Jurkat, Clone E6-1 (cell line): ENCODE results near the gene FOXD4L6. TPM values are rescaled to one million over a fixed set of nuclear protein-coding genes. Genes with fewer than 3 reads are reported as not detected.
"Not testable (repeated sequence)": the region's sequence is repeated elsewhere in the genome, so short reads cannot be mapped to it uniquely, and the experiment has no call there.

Experiments used
- DNase-seq: peaks from one replicate; pipeline ENCODE4 v3.0.0-alpha.2; 2011; ENCODE audit warnings: low read depth, low spot score
- H3K4me3 ChIP-seq: 2 replicates; pipeline ENCODE4 v1.5.1; 2011; ENCODE audit warnings: mild to moderate bottlenecking, low read length, control low read depth, moderate library complexity
- polyA plus RNA-seq: library from polyadenylated mRNA; unstranded; fragments of >200 nt; gene quantifications from one replicate; pipeline ENCODE4 v1.2.1, GENCODE V29; 2012; ENCODE audit warnings: missing spikeins; ENCODE audit not compliant: insufficient read length, insufficient read depth

FOXD4L6 gene
- not detected for polyA plus RNA-seq

DNA sequence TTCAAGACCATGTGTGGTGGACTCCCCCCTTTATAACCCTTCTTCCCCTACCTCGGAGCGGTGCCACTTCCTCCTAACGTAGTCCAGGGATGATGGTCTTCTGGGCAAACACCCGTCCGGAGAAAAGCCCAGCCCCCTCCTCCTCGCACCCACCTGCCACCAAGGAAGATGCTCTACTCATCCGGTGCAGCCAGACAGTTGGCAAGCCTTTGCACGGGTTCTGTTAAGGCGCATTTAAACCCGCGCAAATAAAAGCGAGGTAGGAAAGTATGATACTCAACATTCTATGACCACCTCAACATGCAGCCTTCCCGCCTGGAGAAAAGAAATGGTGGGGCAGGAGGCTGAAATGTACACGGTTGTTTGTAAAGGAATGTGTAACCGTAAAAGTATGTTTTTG, at the start of gene FOXD4L6:
FOXD4L6 (minus strand) TSS at position 101 of the 400 bp plus-strand sequence. CDS start 298 bp downstream, outside the sequence.
- DNase-seq, H3K4me3 ChIP-seq: not testable (repeated sequence)

DNA sequence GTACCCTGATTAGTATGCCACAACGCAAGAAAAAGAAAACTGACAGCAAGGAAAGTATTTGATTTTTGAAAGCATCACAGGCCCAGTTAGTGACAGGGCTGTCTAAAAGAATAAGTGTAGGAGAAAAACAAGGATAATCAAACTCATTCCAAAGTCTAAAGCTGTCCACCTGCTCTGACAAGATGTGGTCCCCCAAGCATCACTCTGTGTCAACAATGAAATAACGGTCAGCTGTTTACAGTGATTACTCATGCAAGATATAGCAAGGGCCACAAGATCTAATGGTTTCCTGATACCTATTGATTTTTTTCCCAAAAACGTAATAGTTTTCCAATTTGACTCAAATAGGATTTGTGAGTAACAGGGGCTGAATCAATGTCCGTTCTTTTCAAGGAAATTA, 46.5 kb upstream of the FOXD4L6 start:
- DNase-seq: not testable (repeated sequence)

DNA sequence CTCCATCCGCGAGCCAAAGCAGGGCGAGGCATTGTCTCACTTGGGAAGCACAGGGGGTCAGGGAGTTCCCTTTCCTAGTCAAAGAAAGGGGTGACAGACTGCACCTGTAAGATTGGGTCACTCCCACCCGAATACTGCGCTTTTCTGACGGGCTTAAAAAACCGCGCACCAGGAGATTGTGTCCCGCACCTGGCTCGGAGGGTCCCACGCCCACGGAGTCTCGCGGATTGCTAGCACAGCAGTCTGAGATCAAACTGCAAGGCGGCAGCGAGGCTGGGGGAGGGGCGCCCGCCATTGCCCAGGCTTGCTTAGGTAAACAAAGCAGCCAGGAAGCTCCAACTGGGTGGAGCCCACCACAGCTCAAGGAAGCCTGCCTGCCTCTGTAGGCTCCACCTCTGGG, 21.6 kb upstream of the FOXD4L6 start:
- not testable (repeated sequence) for H3K4me3 ChIP-seq, DNase-seq

More for the DNA sequence above, 46.5 kb upstream of the FOXD4L6 start:
- not testable (repeated sequence) for H3K4me3 ChIP-seq

DNA sequence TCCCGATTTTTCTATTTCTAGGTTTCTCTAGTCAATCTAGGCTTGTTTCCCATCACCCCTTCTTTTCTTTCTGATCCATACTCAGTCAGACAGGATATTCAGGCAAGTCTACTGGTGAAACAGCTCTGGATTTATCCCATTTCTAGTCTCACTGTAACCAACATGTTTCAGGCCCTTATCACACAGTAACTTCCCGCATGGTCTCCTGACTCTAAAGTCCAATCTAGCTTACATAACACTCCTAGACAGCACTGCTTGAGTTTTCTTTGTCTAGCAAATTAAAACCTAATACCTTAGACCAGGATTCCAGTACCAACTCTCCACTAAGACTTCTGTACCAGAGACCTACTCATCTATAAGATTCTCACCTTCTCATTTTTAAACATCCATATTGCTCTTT, 13.4 kb upstream of the FOXD4L6 start:
- DNase-seq, H3K4me3 ChIP-seq: not testable (repeated sequence)

DNA sequence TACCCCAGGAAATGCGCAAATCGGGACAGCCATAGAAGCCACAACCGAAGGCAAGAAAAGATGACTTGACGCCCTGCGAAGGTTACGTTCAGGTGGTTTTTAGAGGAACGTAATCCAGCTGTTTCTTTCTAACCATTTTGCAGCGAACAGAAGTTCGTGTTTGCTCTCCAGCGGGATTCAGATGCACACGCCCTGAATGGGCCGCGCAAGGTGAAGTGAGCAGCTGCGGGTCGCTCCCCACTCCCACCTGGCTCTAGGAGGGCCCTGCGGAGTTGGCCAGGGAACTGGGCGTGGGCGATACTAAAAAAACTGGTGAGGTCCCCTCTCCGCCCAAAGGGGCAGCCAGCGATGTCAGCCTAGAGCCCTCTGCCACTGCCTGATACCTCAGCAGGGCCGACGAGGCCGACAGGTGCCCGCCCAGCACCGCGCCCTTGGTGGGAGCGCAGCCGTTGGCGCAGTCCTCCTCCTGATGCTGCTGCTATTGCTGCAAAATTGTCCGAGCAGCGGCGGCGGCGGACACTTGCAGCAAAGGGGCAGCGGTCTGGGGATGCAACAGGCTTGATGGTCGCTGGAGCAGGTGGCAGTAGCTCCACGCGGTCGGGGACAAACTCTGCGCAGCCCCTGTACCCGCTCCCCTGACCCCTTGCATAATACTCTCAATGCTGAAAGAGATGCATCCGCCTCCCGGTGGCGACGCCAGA, 1.6 kb downstream of the FOXD4L6 start:
- not testable (repeated sequence) for DNase-seq, H3K4me3 ChIP-seq

DNA sequence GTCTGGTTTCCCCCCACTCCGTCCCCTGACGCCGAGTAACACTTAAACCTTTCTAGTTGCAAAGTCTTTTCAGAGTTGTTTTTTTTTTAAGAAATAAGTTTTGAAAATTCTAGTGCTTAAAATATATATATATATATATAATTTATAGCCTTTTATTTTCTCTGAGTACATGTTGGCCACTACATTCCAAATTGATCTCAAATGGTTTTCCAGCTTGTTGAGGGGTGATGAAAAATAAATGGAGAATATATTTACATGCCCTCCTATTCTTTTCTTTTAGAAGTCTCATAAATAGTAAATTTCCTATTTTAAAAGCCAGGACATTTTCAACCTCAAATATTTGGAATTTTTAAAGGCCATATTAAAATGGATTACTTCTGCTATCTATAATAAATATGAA, 2.5 kb downstream of the FOXD4L6 start:
- not testable (repeated sequence) for H3K4me3 ChIP-seq, DNase-seq

DNA sequence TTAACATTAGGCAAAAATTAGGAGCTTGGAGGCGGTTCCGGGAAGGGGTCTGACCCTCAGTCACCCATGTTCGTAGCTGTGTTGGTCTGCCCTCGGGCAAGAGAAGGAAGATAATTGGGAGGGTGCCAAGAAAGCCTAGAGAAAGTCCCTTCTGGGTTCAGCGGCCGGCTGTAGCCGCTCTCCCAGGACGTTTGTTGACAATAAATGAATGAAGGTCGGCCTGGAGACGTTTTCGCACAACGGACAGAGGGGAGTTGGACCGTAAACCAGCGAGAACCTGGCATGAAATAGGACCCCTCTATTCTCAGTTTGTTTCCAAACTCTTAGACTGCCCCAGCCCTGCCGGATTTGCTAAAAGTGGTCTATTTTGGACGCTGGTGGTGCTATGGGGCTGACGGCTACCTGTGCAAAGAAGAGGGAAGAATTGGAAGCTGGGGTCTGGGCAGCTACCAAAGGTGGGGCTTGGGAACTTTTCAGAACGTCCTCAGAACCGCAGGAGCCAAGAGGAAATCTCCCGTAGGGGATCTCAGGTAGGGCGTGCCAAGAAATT, 3.3 kb downstream of the FOXD4L6 start:
- H3K4me3 ChIP-seq, DNase-seq: not testable (repeated sequence)

DNA sequence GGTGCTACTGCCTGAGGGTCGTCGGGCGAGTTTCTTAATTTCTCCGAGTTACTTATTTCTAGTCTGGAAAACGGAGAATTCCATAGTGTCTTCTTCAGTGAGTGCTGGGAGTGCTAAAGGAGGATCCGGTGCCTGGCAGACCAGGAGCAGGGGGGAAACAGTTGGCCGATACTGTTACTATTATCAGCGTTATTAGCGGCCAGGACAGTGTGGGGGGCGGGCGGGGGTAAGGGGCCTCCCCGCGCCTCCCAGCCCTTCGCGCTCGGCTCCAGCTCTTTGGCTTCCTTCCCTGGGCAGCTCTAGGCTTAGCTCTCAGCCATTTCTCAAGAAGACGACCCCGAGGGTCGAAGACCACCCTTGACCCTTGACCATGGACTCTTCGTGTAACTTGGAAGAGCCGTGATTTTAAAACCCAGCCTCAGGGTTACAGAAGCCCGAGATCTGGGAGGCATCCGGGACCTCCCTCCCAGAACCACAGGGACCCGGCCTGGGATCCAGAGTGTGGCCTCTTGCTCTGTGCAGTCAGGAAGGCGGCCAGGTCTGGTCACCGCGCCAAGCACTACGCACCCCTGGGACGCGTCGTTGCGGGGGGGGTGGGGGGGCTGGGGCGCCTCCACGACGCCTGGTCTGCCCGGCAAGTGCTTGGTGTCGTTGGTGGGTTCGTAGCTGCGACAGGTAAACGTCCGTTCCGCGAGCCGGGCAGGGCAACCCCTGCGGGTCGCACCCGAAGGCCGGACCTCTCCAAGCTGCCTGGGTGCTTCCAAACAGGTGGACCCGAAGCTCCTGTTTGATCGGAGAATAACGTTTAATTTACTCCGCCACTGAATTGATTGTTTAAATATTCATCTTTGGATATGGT, 4.0 kb downstream of the FOXD4L6 start:
- not testable (repeated sequence) for H3K4me3 ChIP-seq, DNase-seq

DNA sequence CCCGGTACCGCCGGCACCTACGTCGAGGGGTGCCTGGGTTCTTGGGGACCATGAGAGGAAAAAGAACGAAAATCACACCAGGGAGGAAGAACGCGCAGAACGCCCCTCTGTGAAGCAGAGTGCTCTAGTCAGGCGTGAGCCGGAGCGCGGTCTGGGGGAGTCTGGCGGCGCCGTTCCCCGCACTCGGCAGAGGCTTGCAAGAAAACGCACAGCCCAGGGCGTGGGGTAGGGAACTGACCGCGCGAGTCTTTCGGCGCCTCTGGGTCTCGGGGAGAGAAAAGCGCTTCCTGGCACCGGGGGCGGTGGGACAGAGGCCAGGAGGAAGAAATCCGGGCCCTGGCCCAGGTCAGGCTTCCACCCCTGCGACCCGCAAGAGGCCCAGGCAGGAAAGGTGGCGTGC, 4.7 kb downstream of the FOXD4L6 start:
- H3K4me3 ChIP-seq, DNase-seq: not testable (repeated sequence)

DNA sequence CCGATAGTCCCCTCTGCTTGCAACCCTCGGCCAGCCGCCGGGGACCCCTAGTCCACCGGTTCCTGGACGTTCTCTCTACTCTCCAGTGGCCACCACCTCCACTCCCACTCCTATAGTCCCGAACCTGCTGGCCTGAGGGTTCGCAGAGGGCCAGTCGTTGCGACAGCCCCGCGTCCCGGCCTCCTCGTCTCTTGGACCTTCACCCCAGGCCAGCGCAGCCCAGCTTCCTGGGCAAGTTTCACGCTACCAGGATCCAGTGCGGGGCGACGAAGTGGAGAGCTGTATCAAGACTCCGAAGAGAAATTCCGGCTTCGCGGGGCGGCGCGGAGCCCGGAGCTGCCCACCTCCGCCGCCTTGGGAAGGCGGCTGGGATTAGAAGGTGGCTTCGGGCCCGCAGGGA, 5.1 kb downstream of the FOXD4L6 start:
- H3K4me3 ChIP-seq, DNase-seq: not testable (repeated sequence)

DNA sequence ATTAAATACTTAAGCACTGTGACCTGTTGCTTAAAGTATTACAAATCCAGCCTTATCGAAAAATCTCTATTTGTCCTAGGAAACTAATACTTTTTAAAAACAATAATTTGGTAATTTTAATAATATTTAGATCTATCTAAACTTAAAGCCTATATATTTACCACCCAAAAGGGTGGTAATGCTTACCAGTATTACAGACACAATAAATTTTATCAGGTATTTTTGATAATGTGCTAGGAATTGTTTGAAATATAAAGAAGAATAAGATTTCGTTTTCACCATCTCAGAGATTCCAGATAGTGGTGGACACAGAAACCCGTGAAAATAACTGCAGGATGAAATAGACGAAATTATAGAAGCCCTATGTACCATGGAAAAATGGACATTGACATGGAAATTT, 7.8 kb downstream of the FOXD4L6 start:
- H3K4me3 ChIP-seq, DNase-seq: not testable (repeated sequence)

DNA sequence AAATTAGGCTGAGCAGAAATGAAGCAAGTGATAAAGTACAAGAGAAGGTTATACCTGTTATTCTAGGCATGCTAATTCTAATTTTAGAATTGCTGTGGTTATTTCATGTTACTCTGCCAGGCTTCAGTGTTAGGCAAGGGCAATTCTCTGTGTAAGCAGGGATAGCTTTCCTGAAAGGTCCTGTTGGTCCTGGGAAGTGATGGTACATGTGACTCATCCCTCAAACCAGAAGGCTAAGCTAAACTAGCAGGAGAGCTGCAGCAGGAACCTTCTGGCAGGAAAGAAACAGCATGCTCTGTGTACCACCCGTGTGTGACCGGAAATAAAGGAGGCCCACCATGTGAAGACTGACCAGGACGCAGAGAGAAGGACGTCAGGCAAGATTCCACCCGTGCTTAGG, 8.8 kb downstream of the FOXD4L6 start:
- DNase-seq, H3K4me3 ChIP-seq: not testable (repeated sequence)

DNA sequence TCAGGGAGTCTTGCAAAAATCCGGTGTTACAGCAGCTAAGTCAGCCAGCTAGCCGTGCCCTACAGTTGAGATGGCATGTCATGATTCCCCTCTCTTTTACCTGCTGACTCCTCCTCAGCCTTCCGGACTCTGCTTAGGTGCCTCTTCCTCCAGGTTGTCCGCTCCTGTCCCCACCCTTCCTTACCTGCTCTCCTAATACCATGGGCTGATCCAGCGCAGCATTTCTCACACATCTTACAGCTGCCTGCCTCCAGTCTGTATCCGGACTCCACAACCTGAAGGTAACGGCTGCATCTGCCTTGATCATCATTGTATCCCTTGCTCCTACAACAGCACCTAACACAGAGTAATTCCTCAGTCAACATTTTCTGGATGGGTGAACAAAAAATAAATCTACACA, 9.2 kb downstream of the FOXD4L6 start:
- DNase-seq, H3K4me3 ChIP-seq: not testable (repeated sequence)

DNA sequence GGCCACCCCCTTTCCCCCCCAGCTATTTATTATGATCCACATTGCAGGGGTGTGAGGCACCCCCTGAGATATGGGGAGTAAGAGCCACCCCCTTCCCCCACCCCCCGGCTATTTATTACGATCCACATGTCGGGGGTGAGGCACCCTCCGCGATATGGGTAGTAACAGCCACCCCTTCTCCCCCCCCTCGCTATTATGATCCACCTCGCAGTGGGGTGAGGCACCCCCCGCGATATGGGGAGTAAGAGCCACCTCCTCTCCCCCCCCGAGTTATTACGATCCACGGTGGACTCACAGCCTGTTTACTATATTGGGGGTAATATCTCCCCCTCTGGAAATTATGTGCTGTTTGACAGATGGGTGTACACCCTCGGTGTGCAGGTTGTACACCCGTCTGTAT, 15.1 kb downstream of the FOXD4L6 start:
- H3K4me3 ChIP-seq, DNase-seq: not testable (repeated sequence)

DNA sequence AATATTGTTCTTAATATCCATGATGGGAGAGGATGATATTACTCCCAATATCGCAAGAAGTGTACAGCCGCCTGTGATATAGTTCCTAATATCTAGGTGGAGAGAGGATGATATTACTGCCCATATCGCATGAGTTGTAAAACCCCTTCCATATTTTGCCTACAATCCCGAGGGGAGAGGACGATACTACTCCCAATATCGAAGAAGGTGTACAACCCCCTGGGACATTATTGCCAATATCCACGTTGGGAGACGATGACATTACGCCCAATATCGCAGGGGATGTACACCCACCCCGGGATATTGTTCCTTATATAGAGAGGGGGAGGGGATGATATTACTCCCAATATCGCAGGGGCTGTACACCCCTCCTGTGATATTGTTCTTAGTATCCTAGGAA, 17.1 kb downstream of the FOXD4L6 start:
- not testable (repeated sequence) for DNase-seq, H3K4me3 ChIP-seq

DNA sequence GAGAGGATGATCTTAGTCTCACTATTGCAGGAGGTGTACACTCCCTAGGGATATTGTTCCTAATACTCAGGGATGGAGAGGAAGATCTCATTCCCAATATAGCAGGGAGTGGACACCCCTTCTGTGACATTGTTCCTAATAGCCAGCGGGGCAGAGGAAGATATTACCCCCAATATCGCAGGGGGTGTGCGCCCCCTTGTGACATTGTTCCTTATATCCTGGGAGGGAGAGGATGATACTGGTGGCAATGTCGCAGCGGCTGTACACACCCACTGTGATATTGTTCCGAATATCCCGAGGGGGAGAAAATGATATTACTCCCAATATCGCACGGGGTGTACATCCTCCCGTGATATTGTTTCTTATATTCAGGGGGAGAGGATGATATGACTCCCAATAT, 17.6 kb downstream of the FOXD4L6 start:
- not testable (repeated sequence) for H3K4me3 ChIP-seq, DNase-seq

DNA sequence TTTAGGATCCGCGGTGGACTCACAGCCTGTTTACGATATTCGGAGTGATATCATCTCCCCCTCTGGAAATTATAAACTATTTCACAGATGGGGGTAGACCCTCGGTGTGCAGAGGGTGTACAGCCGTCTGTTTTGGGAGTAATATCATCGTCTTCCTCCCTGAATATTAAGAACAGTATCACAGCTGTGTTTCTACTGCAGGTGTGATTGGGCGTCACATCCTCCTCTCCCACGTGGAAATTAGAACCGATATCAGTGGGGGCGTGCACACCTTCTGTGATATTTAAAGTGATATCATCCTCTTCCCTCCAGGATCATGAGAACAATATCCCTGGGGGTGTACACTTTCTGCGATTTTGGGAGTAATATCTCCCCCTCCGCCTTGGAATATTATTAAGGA, 19.2 kb downstream of the FOXD4L6 start:
- H3K4me3 ChIP-seq: not testable (repeated sequence)

DNA sequence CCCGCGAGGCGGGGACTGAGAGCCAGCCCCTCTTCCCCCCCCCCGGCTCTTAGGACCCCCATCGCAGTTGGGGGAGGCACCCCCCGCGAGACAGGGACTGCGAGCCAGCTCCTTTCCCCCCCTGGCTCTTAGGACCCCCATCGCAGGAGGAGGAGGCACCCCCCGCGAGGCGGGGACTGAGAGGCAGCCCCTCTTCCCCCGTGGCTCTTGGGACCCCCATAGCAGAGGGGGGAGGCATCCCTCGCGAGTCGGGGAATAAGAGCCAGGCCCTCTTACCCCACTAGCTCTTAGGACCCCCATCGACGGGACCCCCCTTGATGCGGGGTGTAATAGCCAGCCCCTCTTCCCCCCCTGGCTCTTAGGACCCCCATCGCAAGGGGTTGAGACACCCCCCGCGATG, 19.7 kb downstream of the FOXD4L6 start:
- not testable (repeated sequence) for H3K4me3 ChIP-seq, DNase-seq

More for the DNA sequence above, 19.2 kb downstream of the FOXD4L6 start:
- DNase-seq: not testable (repeated sequence)

DNA sequence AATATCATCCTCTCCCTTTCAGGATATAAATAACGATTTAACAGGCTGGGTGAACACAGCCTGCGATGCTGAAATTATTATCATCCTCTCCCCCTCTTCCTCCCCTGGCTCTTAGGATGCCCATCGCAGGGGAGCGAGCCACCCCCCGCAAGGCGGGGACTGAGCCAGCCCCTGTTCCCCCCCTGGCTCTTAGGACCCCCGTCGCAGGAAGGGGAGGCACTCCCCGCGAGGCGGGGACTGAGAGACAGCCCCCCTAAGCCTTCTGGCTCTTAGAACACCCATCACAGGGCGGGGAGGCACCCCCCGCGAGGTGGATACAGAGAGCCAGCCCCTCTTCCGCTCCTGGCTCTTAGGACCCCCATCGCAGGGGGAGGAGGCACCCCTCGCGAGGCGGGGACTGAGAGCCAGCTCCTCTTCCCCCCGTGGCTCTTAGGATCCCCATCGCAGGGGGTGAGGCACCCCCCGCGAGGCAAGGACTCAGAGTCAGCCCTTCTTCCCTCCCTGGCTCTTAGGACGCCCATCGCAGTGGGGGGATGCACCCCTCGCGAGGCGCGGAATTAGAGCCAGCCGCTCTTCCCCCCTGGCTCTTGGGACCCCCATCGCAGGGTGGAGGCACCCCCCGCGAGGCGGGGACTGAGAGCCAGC, 21.9 kb downstream of the FOXD4L6 start:
- not testable (repeated sequence) for DNase-seq, H3K4me3 ChIP-seq
